Measurements from ENCODE around the gene GNG13.
"Not testable (repeated sequence)": the region's sequence is repeated elsewhere in the genome, so short reads cannot be mapped to it uniquely, and the experiment has no call there.

Gene GNG13

GRCh38 chr16:799948-800833 lies at the start of gene GNG13:
Gene GNG13 (minus strand): TSS chr16:800734. CDS start chr16:799077, 1,657 bp downstream.
- no peak for DNase-seq (ENCODE audit: low spot score)

GRCh38 chr16:848510-849253 lies 48.1 kb upstream of the GNG13 start:
- no peak for DNase-seq (ENCODE audit: low spot score)

GRCh38 chr16:847681-848445 lies 47.3 kb upstream of the GNG13 start:
- DNase-seq (ENCODE audit: low spot score): no peak

GRCh38 chr16:847151-847550 lies 46.6 kb upstream of the GNG13 start:
- no peak for DNase-seq (ENCODE audit: low spot score)

- DNase-seq (ENCODE audit: low spot score): no peak
Observed at GRCh38 chr16:845351-845745, 44.8 kb upstream of the GNG13 start.

- DNase-seq (ENCODE audit: low spot score): no peak
Observed at GRCh38 chr16:844638-845350, 44.3 kb upstream of the GNG13 start.

GRCh38 chr16:843771-844170 lies 43.2 kb upstream of the GNG13 start:
- no peak for DNase-seq (ENCODE audit: low spot score)

- DNase-seq (ENCODE audit: low spot score): peak; percentile 29
Observed at GRCh38 chr16:842711-843560, 42.4 kb upstream of the GNG13 start.

GRCh38 chr16:842061-842476 lies 41.5 kb upstream of the GNG13 start:
- DNase-seq (ENCODE audit: low spot score): no peak

GRCh38 chr16:841455-842060 lies 41.0 kb upstream of the GNG13 start:
- DNase-seq (ENCODE audit: low spot score): no peak

- no peak for DNase-seq (ENCODE audit: low spot score)
Observed at GRCh38 chr16:840561-841454, 40.3 kb upstream of the GNG13 start.

- DNase-seq (ENCODE audit: low spot score): no peak
Observed at GRCh38 chr16:839643-840408, 39.3 kb upstream of the GNG13 start.

GRCh38 chr16:838741-839140 lies 38.2 kb upstream of the GNG13 start:
- DNase-seq (ENCODE audit: low spot score): no peak

GRCh38 chr16:836822-837221 lies 36.3 kb upstream of the GNG13 start:
- DNase-seq (ENCODE audit: low spot score): not testable (repeated sequence)

- DNase-seq (ENCODE audit: low spot score): no peak
Observed at GRCh38 chr16:836221-836620, 35.7 kb upstream of the GNG13 start.

GRCh38 chr16:835373-835772 lies 34.8 kb upstream of the GNG13 start:
- DNase-seq (ENCODE audit: low spot score): no peak

- no peak for DNase-seq (ENCODE audit: low spot score)
Observed at GRCh38 chr16:833411-833810, 32.9 kb upstream of the GNG13 start.

GRCh38 chr16:832652-833336 lies 32.3 kb upstream of the GNG13 start:
- DNase-seq (ENCODE audit: low spot score): no peak
